MG63 (cell line): ENCODE data around the gene STK11IP. TPM values are rescaled to one million over a fixed set of nuclear protein-coding genes. Genes with fewer than 3 reads are reported as not detected.

ENCODE experiments used
- DNase-seq: peaks from one replicate; pipeline ENCODE4 v3.0.0-alpha.2; 2020
- H3K27me3 ChIP-seq: fragments of 250-450 bp; sonication (Bioruptor Pico); 2 replicates; pipeline ENCODE4 v1.5.1; 2020; ENCODE audit warnings: mild to moderate bottlenecking, moderate library complexity
- H3K36me3 ChIP-seq: fragments of 250-450 bp; sonication (Bioruptor Pico); 2 replicates; pipeline ENCODE4 v1.5.1; 2020; ENCODE audit warnings: mild to moderate bottlenecking, moderate library complexity
- H3K4me3 ChIP-seq: fragments of 250-450 bp; sonication (Bioruptor Pico); 2 replicates; pipeline ENCODE4 v1.5.1; 2020; ENCODE audit warnings: mild to moderate bottlenecking, moderate library complexity
- H3K9me3 ChIP-seq: fragments of 250-450 bp; sonication (Bioruptor Pico); 2 replicates; pipeline ENCODE4 v1.5.1; 2020; ENCODE audit warnings: mild to moderate bottlenecking, moderate library complexity
- total RNA-seq: library from RNA; depleted of rRNA; stranded (reverse); fragments of >200 nt; shearing (Covaris generic); gene quantifications from 2 replicates; pipeline ENCODE4 v1.2.3, GENCODE V29; 2014; ENCODE audit warnings: low replicate concordance

The STK11IP gene
- total RNA-seq, 1 experiment from 2014 or later = 15.8 TPM

- Histone ChIP-seq H3K27me3 (no peaks in the 10 kb centered on the region), H3K9me3 (no peaks in the 10 kb centered on the region), H3K4me3 (no peak overlapping the region), H3K36me3 (no peaks in the 10 kb centered on the region)
- no peak for DNase-seq
Measured at GRCh38 chr2:219633276-219634065, 35.8 kb downstream of the STK11IP start.

DNA sequence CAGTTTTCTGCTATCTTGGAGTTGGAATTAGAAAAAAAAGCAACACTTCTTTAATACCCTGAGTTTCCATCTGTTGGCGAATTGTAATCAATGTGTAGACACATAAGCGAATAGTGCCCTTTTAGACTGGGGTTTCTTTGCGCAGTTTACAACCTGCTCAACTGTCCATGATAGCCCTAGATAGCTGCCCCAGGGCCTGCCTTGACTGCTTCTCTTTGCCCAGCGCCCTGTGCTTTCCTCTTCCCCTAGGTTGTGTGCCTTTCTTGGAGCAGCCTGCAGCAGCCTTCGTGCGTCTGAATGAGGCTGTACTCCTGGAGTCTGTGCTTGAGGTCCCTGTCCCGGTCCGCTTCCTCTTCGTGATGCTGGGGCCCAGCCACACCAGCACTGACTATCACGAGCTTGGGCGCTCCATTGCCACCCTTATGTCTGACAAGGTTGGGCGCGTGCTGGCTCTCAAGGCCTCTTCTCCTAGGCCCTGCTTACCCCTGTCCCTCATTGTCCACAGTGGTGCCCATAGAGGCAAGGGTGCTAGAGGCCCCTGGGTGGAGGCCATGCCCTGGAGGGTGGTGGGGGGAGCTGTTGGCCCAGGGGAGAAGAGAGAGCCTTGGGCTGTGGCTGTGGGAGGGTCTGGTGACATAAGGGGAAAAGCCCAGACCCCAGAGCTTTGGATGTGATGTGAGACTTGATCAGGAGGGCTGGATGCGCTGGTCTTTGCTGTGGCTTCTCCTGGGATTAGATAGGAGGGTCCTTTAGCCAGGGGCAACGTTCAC is 36.7 kb downstream of the STK11IP start:
- Histone ChIP-seq H3K9me3 (no peaks in the 10 kb centered on the region), H3K27me3 (no peaks in the 10 kb centered on the region), H3K36me3 (no peaks in the 10 kb centered on the region), H3K4me3 (no peak overlapping the region)
- no peak for DNase-seq

- no peaks in the 10 kb centered on the region for H3K27me3 ChIP-seq
- H3K36me3 ChIP-seq = no peaks in the 10 kb centered on the region
- no peaks in the 10 kb centered on the region for H3K9me3 ChIP-seq
- H3K4me3 ChIP-seq = no peak overlapping the region
- no peak for DNase-seq
Measured at GRCh38 chr2:219634951-219635751, 37.5 kb downstream of the STK11IP start.

- no peak overlapping the region for H3K4me3 ChIP-seq
- DNase-seq = no peak
- H3K27me3 ChIP-seq = no peaks in the 10 kb centered on the region
- H3K9me3 ChIP-seq = no peaks in the 10 kb centered on the region
- no peaks in the 10 kb centered on the region for H3K36me3 ChIP-seq
Measured at GRCh38 chr2:219636144-219636915, 38.7 kb downstream of the STK11IP start.

DNA sequence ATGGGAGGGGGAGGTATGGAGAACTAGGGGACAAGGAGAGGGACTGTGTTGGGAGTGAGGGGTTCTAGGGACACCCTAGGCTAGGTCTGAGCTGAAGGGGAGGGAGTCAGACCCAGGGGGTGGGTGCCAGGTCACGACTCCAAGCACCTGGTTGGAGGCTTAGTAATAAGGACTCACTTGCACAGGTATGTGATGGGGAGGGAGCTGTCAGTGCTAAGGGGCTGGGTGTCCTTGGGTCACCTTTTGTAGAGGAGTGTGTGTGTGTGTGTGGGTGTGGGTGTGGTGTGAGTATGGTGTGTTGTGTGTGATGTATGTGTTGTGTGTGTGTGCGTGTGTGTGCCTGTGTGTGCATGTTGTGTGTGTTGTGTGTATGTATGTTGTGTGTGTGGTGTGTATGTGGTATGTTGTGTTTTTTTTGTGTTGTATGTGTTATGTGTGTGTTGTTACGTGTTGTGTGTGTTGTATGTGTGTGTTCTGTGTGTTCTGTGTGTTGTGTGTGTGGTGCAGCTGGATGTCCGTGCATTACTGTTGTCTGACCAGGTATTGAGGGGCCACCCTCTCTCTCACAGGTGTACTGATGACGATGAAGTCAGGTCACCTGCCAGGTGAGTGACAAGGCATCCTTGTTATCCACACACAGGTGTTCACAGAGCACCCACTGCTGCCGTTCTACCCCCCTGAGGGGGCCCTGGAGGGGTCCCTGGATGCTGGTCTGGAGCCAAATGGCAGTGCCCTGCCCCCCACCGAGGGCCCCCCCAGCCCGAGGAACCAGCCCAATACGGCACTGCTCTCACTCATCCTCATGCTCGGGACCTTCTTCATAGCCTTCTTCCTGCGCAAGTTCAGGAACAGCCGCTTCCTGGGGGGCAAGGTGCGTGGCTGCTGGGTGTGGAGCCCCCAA is 39.5 kb downstream of the STK11IP start:
- H3K36me3 ChIP-seq = no peaks in the 10 kb centered on the region
- DNase-seq = no peak
- no peak overlapping the region for H3K4me3 ChIP-seq
- H3K9me3 ChIP-seq = no peaks in the 10 kb centered on the region
- H3K27me3 ChIP-seq = no peaks in the 10 kb centered on the region

- DNase-seq = no peak
- H3K9me3 ChIP-seq = no peaks in the 10 kb centered on the region
- H3K27me3 ChIP-seq = no peaks in the 10 kb centered on the region
- H3K4me3 ChIP-seq = no peak overlapping the region
- H3K36me3 ChIP-seq = no peaks in the 10 kb centered on the region
Measured at GRCh38 chr2:219637842-219638185, 40.2 kb downstream of the STK11IP start.

GRCh38 chr2:219638217-219638947 is 40.7 kb downstream of the STK11IP start:
- no peaks in the 10 kb centered on the region for H3K9me3 ChIP-seq
- no peaks in the 10 kb centered on the region for H3K36me3 ChIP-seq
- H3K4me3 ChIP-seq = no peak overlapping the region
- H3K27me3 ChIP-seq = no peaks in the 10 kb centered on the region
- DNase-seq = no peak

GRCh38 chr2:219638948-219639755 is 41.5 kb downstream of the STK11IP start:
- no peaks in the 10 kb centered on the region for H3K27me3 ChIP-seq
- H3K36me3 ChIP-seq = no peaks in the 10 kb centered on the region
- H3K9me3 ChIP-seq = no peaks in the 10 kb centered on the region
- no peak overlapping the region for H3K4me3 ChIP-seq
- DNase-seq = no peak

DNA sequence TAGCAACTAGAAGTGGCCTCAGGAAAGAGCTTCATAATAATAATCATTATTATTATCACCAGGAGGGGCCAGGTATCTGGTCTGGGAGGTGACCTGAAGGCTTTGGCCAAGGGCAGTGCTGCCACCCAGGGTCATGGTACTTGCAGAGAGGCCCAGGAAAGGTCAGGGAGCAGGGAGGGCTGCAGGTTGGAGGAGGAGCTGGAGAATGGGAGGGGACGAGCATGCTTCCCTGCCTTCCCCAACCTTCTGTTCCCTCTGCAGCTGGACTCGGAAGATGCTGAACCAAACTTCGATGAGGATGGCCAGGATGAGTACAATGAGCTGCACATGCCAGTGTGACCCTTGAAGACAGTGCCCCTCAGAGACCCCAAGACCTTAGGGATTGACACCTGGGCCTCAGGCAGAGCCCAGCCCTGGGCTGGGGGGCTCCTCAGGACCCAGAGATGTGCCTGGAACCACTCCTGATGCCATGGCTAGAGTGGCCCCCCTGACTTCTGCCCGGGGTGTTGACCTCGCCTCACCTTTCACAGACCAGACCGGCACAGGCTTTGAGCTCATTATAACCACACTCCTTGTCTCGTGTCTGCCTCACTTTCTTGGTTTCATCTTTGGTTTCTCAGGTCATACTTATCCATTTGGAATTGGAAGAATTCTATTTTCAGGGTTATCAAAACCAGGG is 43.9 kb downstream of the STK11IP start:
- H3K4me3 ChIP-seq = no peak overlapping the region
- H3K27me3 ChIP-seq = no peaks in the 10 kb centered on the region
- H3K36me3 ChIP-seq = no peaks in the 10 kb centered on the region
- no peak for DNase-seq
- H3K9me3 ChIP-seq = no peaks in the 10 kb centered on the region

- Histone ChIP-seq H3K4me3 (no peak overlapping the region), H3K9me3 (no peaks in the 10 kb centered on the region), H3K36me3 (no peaks in the 10 kb centered on the region), H3K27me3 (no peaks in the 10 kb centered on the region)
- no peak for DNase-seq
Measured at GRCh38 chr2:219642069-219642454, 44.4 kb downstream of the STK11IP start.

- DNase-seq = peak; percentile 92
- no peak overlapping the region for H3K4me3 ChIP-seq
- H3K36me3 ChIP-seq = no peaks in the 10 kb centered on the region
- H3K27me3 ChIP-seq = no peaks in the 10 kb centered on the region
- H3K9me3 ChIP-seq = no peaks in the 10 kb centered on the region
Measured at GRCh38 chr2:219642465-219643083, 44.9 kb downstream of the STK11IP start.

DNA sequence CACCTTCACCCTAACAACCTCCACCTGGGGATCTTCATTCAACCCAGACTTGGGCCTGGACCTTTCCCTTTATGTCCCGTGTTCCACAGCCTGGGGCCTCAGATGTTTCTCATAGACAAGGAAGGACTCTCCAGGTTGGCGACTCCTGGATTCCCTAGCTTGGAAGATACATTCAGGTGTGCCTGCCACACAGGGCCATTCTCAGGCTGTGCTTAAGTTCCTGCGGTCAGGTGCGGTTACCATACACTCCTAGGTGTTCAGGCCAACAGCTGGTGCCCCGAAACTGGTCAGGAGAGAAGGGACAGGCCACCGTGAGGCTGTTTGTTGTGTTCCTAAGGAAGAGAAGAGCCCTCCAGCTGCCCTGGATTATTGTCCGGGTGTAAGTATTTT is 45.4 kb downstream of the STK11IP start:
- H3K27me3 ChIP-seq = no peaks in the 10 kb centered on the region
- DNase-seq = no peak
- H3K36me3 ChIP-seq = no peaks in the 10 kb centered on the region
- H3K9me3 ChIP-seq = no peaks in the 10 kb centered on the region
- no peak overlapping the region for H3K4me3 ChIP-seq

DNA sequence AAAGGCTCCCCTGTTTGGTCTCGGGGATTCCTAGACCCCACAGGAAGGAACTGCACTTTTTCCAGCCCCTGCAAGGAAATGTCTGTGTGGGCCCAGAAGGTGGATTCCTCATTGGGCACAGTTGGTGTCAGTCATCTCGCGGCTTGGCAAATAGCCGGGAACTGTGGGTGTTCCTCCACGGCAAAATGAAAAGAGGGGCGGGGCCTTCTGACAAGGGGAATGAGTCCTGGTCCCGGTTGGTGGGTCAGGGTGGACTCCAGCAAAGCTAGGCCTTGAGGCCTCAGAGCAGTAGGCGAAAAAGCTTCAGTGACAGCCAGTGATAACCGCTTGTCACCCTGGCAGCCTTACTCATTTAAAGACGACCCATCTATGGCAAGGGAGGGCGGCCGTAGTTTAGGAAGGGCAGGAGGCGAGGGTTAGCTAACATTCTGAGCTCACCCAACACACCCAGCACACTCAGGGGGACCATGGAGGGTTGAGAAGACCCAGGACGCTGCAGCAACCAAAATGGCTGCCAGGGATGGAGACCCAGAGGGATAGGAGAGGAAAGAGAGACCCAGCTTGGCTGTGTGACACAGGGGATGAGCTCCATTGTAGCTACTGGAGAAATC is 46.2 kb downstream of the STK11IP start:
- no peaks in the 10 kb centered on the region for H3K36me3 ChIP-seq
- no peaks in the 10 kb centered on the region for H3K9me3 ChIP-seq
- DNase-seq = no peak
- H3K4me3 ChIP-seq = no peak overlapping the region
- no peaks in the 10 kb centered on the region for H3K27me3 ChIP-seq
